IPS-18c (cell line): ENCODE data around the gene BCAS3.
"Not testable (repeated sequence)": the region's sequence is repeated elsewhere in the genome, so short reads cannot be mapped to it uniquely, and the experiment has no call there.

ENCODE experiments used
- H3K4me3 ChIP-seq: 2 replicates; pipeline ENCODE4 v1.7.0; 2013; ENCODE audit warnings: low read depth, mild to moderate bottlenecking, low read length, moderate library complexity; ENCODE audit not compliant: insufficient read depth
- H3K9me3 ChIP-seq: one replicate; pipeline ENCODE4 v1.6.1; 2013; ENCODE audit warnings: mild to moderate bottlenecking, low read length, moderate library complexity; ENCODE audit not compliant: control insufficient read depth, insufficient read depth

BCAS3 gene

DNA sequence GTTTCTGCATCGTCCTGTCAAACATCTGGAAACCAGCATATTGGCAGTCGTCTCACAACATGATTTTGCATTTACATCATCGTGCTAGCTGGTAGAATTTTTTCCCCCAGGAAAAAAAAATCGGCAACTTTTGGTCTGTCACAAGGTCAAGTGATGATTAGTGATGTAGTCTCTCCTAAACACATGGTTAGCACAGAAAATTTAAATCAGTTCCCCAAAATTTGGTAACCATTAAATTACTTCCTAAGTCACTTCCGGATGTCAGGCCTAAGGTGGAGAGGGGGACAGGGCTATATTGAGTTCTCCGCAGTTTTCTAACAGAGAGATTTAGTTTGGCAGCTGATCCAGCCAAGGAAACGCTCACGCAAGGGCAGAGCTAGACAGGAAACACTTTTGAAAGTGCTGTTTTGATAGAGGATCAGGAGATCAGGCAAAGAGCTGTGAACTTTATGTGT, 451.0 kb downstream of the BCAS3 start:
- Histone ChIP-seq H3K4me3 (no peak overlapping the region), H3K9me3 (no peaks in the 10 kb centered on the region)

DNA sequence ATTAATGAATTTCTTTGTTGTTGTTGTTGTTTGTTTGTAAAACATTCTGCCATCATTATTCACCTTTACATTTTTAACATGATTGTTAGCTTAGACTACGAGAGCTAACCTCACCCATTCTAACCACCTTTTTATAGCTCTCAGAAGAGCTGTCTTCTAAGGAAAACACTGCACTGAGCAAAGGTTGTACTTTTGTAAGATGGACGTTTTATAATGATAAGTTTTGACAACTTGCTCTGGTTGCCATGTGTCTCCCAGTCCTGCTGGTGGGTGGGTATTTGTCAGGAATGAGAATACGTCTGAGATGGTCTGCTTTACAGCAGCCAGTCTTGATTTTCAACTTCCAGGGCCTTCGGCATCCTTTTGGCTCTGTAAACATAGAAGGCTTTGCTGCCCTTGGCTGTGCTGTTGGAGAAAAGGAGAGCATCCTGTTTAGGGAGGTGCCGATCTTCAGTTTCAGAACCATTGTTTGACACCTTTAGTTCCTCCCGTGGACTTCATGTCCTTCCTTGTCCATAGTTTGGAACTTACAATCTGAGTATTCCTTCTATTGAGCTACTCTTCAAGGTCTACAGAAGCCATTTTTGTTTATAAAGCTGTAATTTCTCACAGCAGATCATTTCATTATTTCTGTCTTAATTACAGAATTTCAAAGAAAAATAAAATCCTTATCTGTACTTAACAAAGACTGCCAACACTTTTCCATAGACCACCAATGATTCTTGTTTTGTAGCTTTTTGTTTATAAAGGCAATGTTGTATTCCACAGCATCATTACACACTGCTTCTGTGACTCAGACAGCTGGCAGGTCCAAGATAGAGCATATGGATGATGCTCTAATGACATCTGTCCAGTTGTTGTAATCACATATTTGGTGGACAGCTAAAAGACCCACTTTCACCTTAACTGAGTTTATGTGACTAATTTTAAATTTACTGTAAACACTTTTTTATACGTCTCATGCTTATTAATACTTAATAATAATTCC, 451.9 kb downstream of the BCAS3 start:
- Histone ChIP-seq H3K9me3 (no peaks in the 10 kb centered on the region), H3K4me3 (no peak overlapping the region)

DNA sequence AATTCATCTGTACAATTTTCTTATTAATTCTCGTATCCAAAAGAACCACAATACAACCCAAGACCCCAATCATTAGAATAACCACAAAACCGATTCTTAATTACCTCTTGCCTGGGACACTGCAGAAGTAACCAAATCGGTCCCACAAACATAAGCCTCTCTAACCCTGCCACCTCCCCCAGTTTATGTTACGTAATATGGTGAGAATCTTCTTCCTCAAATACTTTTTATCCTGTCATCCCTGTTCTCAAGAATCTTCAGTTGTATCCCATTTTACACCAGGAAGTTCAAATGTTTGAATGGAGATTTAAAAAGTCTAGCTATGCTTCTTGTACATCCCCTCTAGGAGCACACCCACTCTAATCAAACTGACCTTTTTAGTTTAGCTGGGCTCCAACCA, 452.7 kb downstream of the BCAS3 start:
- Histone ChIP-seq H3K9me3 (no peaks in the 10 kb centered on the region), H3K4me3 (no peak overlapping the region)

DNA sequence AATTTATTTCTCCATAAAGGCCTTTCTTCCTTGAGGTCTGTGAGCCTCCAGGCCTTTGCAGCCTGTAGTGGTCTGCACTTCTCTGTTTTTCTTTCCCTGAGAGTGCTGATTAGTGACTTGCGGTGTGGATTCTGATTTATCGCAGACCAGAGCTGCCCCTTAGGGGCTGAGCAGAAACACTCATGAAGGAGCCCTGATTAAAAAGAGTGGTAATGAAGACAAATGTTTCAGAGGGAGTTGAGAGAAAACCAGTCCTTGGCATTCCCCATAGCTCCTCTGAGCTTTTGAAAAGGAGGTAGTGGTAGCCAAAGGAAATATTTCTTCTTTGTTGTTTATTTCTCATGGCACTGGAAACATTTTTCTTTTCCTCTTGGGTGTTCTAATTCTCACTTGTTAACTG, 453.9 kb downstream of the BCAS3 start:
- H3K4me3 ChIP-seq, result no peak overlapping the region
- H3K9me3 ChIP-seq, result no peaks in the 10 kb centered on the region

DNA sequence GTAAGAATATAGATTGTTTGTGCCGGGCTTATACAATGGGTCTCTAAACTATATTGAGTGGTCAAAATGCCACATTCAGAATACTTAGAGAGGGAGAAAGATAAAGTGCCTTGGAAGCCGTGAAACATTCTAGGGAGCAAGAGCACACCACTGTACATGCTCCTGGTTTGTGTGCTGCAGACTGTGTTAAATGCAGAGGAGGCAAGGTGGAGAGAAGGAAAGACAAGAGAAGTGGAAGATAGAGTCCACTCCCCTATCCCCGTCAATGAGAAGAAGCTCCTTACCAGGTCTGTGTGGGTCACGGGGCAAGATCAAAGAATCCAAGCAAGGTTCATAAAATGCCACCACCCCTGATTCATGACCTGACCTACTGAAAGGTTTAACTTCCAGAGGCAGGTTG, 454.9 kb downstream of the BCAS3 start:
- no peaks in the 10 kb centered on the region for H3K9me3 ChIP-seq

DNA sequence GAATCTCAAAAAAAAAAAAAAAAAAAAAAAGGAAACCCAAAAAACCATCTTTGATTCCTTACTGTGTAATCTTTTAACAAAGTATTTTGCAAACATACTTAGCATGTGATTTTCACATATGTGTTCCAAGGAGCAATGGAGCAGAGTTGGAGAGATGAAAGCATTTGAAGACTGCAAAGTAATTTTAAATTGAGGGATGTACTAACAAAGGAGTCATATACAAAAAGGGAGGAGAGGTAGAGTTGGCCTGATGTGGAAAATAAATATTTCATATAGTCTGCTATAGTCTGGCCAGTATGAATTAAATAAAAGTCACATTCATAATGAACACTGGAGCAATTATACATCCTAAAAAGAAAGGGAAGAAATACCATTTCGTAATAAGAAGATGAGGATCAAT, 456.2 kb downstream of the BCAS3 start:
- H3K9me3 ChIP-seq, result no peaks in the 10 kb centered on the region
- no peak overlapping the region for H3K4me3 ChIP-seq

More for the DNA sequence above, 454.9 kb downstream of the BCAS3 start:
- no peak overlapping the region for H3K4me3 ChIP-seq

DNA sequence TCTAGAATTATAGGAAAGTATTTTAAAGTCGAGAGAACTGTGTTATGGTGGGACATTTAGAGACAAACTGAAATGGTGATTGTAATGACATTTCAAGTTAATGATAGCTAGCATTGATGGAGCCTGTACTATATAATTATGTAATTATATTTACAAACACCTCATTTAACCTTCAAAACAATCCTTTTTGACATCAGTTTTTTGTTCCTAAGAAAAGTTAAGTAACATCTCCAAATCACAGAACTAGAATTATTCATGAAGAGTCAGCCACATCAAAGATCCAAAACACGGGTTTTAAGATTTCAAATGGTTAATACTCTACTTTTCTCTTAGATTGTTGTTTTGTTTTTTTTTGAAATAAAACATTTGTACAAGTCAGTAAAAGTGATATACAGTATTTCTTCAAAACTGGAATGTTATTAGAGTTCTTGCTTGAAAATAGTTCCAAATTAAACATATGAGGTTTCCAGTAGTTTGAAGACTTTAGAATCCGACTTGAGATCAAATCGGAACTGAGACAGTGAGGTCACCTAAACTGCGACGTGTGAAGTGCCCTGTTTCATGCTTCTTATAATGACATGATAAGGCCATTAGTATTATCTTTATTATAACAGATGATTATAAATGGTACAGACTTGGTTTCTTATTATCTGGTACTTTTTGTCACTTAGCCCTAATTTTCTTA, 457.0 kb downstream of the BCAS3 start:
- H3K4me3 ChIP-seq, result no peak overlapping the region
- H3K9me3 ChIP-seq, result no peaks in the 10 kb centered on the region

DNA sequence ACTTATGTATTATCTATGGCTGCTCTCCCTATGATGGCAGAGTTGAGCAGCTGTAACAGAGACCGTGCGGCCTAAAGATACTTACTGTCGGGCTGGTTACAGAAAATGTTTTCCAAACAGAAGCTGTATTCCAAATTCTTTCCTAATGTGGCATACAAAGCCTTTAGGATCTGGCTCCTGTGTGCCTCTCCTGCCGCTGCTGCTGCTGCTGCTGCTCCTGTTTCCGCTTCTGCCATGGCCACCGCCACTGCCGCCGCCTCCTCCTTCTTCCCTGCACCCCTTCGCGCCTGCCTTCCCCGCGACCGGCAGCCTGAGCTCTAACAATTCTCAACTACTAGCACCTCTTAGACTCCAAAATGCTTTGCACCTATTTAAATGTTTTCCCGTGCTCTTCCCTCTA, 458.1 kb downstream of the BCAS3 start:
- H3K4me3 ChIP-seq, result no peak overlapping the region

DNA sequence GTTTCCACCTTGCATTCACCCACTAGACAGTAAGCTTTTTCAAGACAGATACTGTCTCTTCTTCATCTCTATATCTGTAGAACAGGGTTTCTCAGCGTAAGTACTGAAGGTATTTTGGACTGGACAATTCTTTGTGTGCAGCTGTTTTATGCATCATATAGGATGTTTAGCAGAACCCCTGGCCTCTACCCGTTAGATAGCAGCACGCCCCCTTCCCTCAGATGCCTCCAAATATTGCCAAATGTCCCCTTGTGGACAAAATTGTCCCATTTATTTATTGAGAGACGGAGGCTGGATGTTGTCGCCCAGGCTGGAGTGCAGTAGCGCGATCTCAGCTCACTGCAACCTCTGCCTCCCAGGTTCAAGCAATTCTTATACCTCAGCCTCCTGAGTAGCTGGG, 458.6 kb downstream of the BCAS3 start:
- no peaks in the 10 kb centered on the region for H3K9me3 ChIP-seq
- H3K4me3 ChIP-seq, result no peak overlapping the region

More for the DNA sequence above, 458.1 kb downstream of the BCAS3 start:
- no peaks in the 10 kb centered on the region for H3K9me3 ChIP-seq

DNA sequence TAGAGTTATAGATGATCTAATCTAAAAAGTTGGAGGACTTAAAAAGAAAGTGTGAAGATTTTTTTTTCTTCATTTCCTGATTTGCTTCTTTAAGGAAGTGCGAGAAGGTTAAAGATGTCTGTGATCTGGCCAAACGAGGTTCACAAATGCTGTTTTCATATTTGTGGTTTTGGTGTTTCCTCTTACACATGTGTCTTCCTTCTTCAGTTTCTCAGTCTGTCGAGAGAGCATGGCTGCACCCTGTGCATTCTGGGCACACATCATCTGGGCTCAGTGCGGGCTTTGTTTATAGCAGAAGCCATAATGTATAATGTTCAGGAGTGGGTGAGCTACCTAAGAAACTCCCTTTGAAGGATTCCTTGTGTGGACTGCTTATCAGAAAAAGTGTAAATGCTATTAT, 461.6 kb downstream of the BCAS3 start:
- no peak overlapping the region for H3K4me3 ChIP-seq
- H3K9me3 ChIP-seq, result no peaks in the 10 kb centered on the region

DNA sequence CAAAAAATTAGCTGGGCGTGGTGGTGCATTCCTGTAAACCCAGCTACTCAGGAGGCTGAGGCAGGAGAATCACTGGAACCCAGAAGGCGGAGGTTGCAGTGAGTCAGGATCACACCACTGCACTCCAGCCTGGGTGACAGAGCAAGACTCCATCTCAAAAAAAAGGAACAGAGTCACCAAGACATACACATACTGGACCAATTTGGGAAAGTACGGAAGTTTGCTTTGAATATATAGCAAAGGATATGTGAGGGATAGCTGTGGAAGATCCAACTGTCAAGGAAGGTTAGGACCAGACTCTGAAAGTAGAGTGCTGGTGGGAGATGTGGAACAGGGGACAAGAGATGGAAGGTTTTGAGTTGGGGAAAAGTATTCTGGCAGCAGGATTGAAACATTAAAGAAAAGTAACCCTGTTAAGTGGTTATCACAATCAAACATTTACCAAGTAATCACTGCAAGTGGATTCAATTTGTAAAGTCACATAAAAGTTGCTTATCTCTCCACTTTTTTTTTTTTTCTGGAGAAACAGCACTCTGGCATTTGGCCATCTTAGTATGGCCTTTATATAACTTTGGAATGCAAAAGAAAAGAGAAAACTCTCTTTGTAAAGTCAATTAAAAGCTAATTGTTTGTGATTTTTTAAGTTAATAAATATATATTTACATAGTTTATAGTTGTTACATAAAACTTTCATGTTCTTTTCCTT, 462.6 kb downstream of the BCAS3 start:
- H3K9me3 ChIP-seq, result no peaks in the 10 kb centered on the region
- no peak overlapping the region for H3K4me3 ChIP-seq

DNA sequence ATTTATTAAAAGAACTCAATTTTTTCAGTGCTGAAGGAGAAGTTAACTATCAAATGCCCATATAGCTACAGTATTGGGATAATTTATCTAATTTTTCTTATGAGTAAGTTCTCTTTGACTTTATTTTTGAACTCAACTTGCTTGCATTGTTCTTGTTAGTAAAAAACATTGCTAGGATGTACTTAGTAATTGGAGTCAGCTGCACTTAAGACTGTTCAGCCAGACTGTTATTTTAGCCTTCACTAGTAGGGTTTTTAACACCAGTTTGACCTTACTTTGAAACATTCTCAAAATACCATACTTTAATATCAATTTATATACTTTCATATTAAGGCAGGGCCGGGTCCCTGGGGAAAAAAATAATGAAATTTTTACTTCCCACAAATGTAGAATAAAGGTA, 465.4 kb downstream of the BCAS3 start:
- no peak overlapping the region for H3K4me3 ChIP-seq
- H3K9me3 ChIP-seq, result no peaks in the 10 kb centered on the region

DNA sequence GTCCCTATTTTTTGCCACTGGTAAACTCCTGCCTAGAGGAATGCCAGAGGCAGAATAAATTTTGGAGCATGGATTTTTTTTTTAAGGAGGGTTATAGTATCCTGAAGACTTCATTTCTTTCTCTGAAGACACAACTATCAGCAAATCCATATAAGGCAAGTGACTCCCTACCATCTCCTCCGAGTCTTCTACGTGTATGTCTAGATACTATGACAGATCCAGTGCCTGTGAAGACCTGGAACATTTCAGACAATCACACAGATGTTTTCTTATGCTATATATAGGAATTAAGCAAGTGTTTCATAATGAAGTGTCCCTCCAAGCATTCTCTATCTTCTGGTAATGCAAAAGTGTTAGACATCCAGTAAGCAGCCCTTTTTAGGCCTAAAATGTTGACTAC, 466.5 kb downstream of the BCAS3 start:
- no peak overlapping the region for H3K4me3 ChIP-seq

DNA sequence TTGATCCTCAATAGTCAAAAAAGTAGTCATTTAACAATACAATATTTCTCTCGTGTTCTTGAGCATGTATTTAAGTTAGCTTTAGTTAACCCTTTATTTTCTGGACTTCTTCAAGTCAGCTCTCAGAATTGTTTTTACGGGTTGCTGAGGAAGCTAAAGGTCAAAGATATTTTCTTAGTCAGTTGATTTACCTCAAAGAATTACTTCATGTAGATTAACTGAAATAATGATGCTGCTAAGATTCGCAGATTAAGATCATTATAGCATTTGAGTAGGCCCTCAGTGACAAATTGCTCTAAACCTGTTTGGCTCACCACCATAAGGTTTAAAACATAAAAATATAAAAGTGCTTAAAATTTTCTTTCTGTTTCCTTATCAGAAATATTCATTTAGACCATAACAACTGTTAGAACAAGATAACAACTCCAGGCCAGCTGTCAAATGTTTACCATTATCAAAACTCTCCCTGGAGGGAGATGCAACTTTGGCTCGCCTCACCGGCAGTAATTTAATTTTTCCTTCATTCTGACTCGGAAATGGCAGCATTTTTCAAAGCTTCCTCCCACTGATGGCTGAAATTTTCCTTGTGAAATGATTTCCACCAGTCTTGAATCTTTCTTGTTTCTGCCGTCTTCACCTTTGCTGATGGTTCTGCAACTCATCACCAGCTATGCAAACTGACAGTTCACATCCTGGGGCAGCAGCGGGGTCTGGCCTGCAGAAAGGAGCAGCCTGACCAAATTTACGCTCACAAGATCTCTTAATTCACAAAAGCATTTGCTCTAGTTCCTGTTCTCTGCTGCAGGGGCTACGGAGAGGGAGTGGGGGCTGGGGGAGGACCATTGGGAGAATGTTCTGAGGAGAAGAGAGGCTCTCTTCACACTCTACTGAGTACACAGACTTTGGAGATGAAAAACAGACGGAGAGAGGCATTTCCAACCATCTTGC, 467.2 kb downstream of the BCAS3 start:
- Histone ChIP-seq H3K4me3 (no peak overlapping the region), H3K9me3 (no peaks in the 10 kb centered on the region)

More for the DNA sequence above, 466.5 kb downstream of the BCAS3 start:
- no peaks in the 10 kb centered on the region for H3K9me3 ChIP-seq

DNA sequence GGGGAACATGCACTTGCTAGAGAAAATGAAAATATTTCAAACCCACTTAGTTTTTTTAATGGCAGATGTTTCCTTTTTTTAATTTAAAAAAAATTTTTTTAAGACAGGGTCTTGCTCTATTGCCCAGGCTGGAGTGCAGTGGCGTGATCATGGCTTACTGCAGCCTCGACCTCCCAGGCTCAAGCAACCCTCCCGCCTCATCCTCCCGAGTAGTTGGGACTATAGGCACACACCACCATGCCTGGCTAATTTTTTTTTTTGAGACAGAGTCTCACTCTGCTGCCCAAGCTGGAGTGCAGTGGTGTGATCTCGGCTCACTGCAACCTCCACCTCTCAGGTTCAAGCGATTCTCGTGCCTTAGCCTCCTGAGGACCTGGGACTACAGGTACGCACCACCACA, 469.2 kb downstream of the BCAS3 start:
- H3K4me3 ChIP-seq, H3K9me3 ChIP-seq: not testable (repeated sequence)

DNA sequence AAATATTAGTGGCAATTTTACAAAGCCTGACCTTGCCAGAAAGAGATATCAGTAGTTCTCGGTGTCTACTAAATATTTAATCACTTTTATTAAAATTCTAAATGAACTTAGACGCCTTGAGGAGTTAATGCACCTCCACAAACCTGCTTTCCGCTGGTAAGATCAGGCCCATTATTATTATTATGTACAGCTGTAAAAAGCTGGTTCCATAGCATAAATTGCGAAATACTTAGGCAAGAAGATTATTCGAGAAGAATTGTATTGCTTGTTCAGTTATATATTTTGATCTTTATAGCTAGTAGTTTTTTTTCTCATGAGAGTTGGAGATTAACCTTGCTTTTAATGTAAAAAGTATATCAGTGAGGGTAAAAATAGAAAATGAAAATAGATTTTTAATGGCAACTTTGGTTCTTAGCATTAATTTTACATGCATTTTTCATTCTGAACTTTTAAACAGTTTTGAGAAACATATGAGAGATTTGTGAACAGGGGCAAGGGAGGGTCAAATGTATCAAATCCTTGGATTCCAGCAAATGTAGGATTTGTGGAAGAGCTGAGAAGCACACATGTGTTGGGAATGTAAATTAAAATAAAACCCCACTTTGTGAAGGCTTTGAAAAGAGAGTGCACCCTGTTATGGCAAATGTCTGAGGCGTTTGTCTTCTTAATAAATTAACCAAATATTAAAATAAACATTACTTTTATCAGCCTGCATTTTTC, 471.6 kb downstream of the BCAS3 start:
- Histone ChIP-seq H3K9me3 (no peaks in the 10 kb centered on the region), H3K4me3 (no peak overlapping the region)
